Ishikawa (cell line): ENCODE measurements around the gene TMEM134.

ENCODE experiments used
- CEBPB ChIP-seq: IDR thresholded peaks from 2 replicates; pipeline ENCODE4 v1.6.1; 2012
- CREB1 ChIP-seq: IDR thresholded peaks from 2 replicates; pipeline ENCODE4 v1.6.1; 2012; ENCODE audit warnings: low read depth
- EGR1 ChIP-seq: IDR thresholded peaks from 2 replicates; pipeline ENCODE4 v1.6.1; 2012
- EP300 ChIP-seq: IDR thresholded peaks from 2 replicates; pipeline ENCODE4 v1.6.1; 2012; ENCODE audit warnings: borderline replicate concordance
- FOXM1 ChIP-seq: IDR thresholded peaks from 2 replicates; pipeline ENCODE4 v1.6.1; 2012; ENCODE audit warnings: low read depth, borderline replicate concordance
- NFIC ChIP-seq: IDR thresholded peaks from 2 replicates; pipeline ENCODE4 v1.6.1; 2012
- RAD21 ChIP-seq: IDR thresholded peaks from 2 replicates; pipeline ENCODE4 v1.6.1; 2012; ENCODE audit warnings: low read depth
- TAF1 ChIP-seq: IDR thresholded peaks from 2 replicates; pipeline ENCODE4 v1.6.1; 2012; ENCODE audit warnings: low read depth, mild to moderate bottlenecking
- TCF12 ChIP-seq: IDR thresholded peaks from 2 replicates; pipeline ENCODE4 v1.6.1; 2012; ENCODE audit warnings: low read depth
- TEAD4 ChIP-seq: IDR thresholded peaks from 2 replicates; pipeline ENCODE4 v1.6.1; 2012
- YY1 ChIP-seq: IDR thresholded peaks from 2 replicates; pipeline ENCODE4 v1.6.1; 2012; ENCODE audit warnings: low read depth
- ZBTB7A ChIP-seq: IDR thresholded peaks from 2 replicates; pipeline ENCODE4 v1.6.1; 2012; ENCODE audit warnings: low read depth
- TF ChIP-seq, protein P1 (sequence below): IDR thresholded peaks from 2 replicates; pipeline ENCODE4 v1.6.1; 2012
- TF ChIP-seq, protein P2 (sequence below): IDR thresholded peaks from 2 replicates; pipeline ENCODE4 v1.6.1; 2012
- TF ChIP-seq, protein P3 (sequence below): IDR thresholded peaks from 2 replicates; pipeline ENCODE4 v1.6.1; 2012; ENCODE audit warnings: low read depth, mild to moderate bottlenecking

Gene TMEM134, protein sequence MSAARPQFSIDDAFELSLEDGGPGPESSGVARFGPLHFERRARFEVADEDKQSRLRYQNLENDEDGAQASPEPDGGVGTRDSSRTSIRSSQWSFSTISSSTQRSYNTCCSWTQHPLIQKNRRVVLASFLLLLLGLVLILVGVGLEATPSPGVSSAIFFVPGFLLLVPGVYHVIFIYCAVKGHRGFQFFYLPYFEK

DNA sequence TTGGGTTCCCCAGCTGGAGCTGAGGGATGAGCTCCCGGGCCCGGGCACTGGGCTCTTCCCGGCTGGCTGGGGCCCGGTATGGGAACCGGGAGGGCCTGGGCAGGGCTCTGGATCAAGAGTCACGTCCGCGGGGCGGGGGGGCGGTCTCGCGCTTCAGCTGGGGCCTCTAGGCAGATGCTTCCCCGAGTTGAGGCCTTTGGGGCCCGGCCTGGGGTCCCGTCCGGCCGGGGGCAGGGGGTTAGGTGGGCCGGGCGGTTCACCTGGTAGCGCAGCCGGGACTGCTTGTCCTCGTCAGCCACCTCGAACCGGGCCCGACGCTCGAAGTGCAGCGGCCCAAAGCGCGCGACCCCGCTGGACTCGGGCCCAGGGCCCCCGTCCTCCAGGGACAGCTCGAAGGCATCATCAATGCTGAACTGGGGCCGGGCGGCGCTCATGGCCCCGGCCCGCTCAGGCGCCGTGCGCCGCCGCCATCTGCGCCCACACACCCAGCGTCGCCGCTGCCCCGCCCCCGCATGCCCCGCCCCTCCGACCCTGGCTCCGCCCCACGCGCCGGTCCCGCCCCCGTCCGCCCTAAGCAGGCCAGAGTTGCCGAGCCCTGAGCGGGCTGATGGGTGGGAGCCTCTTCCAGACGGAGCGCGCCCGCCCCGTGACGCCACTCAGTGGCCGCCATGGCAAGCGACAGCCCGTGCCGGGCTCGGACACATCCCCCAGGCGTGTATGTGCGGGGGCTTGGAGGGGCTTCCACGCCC lies at the start of gene TMEM134:
TSS of gene TMEM134 (minus strand) at position 493 of the 749 bp plus-strand sequence. CDS start at position 434, 59 bp downstream.
- TF ChIP-seq NFIC (no peak), TCF12 (0 out of 2 replicates have a peak, but pooled peaks have one; percentile 10), TEAD4 (no peak), EGR1 (peak; percentile 77), YY1 (peak; percentile 89), CEBPB (no peak), ZBTB7A (peak; percentile 94), TAF1 (peak; percentile 81), CREB1 (peak; percentile 61; the same call in 1 of the 2 replicates), FOXM1 (no peak), RAD21 (peak; percentile 54; the same call in 1 of the 2 replicates)
- TF ChIP-seq, protein P1, sequence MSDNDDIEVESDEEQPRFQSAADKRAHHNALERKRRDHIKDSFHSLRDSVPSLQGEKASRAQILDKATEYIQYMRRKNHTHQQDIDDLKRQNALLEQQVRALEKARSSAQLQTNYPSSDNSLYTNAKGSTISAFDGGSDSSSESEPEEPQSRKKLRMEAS, result peak; percentile 63
- TF ChIP-seq, protein P2, sequence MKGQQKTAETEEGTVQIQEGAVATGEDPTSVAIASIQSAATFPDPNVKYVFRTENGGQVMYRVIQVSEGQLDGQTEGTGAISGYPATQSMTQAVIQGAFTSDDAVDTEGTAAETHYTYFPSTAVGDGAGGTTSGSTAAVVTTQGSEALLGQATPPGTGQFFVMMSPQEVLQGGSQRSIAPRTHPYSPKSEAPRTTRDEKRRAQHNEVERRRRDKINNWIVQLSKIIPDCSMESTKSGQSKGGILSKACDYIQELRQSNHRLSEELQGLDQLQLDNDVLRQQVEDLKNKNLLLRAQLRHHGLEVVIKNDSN, result peak; percentile 45; the same call in 1 of the 2 replicates

DNA sequence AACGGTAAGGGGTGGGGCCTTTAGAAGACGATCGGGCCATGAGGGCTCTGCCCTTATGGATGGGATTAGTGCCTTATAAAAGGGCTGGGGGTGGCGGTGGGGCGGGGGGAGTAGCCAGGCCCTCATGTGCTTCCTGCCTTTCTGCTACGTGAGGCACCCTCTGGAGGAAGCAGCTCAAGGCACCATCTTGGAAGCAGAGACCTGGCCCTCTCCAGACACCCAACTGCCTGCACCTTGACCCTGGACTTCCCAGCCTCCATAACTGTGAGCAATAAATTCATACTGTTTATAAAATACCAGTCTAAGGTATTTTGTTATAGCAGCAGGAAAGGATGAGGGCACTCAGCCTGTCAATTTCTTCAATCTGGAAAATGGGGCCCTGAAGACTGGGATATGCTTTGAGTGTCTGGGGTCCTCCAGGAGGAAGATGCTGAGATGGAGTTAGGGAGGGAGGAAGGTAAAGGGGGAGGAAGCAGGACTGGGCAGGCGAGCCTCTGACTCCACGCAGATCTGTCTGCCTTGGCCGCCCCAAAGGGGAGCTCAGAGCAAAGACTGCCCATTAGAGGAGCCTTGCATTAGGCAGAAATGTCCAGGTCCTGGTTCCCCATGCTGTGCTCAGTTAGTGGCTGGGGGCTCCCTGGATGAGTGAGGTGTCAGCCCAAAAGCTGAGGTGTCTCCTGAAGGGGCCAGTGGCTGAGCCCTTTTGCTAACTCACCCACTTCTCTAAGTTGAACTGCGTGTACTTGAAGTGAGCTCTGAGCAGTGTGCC lies 48.9 kb upstream of the TMEM134 start:
- TF ChIP-seq EP300, result no peak
- no peak for TF ChIP-seq TCF12
- TF ChIP-seq, protein P1, result no peak
- no peak for TF ChIP-seq CREB1
- no peak for TF ChIP-seq FOXM1
- TF ChIP-seq EGR1, result no peak
- TF ChIP-seq, protein P2, result no peak
- no peak for TF ChIP-seq TAF1
- TF ChIP-seq TEAD4, result no peak
- no peak for TF ChIP-seq NFIC
- TF ChIP-seq, protein P3, sequence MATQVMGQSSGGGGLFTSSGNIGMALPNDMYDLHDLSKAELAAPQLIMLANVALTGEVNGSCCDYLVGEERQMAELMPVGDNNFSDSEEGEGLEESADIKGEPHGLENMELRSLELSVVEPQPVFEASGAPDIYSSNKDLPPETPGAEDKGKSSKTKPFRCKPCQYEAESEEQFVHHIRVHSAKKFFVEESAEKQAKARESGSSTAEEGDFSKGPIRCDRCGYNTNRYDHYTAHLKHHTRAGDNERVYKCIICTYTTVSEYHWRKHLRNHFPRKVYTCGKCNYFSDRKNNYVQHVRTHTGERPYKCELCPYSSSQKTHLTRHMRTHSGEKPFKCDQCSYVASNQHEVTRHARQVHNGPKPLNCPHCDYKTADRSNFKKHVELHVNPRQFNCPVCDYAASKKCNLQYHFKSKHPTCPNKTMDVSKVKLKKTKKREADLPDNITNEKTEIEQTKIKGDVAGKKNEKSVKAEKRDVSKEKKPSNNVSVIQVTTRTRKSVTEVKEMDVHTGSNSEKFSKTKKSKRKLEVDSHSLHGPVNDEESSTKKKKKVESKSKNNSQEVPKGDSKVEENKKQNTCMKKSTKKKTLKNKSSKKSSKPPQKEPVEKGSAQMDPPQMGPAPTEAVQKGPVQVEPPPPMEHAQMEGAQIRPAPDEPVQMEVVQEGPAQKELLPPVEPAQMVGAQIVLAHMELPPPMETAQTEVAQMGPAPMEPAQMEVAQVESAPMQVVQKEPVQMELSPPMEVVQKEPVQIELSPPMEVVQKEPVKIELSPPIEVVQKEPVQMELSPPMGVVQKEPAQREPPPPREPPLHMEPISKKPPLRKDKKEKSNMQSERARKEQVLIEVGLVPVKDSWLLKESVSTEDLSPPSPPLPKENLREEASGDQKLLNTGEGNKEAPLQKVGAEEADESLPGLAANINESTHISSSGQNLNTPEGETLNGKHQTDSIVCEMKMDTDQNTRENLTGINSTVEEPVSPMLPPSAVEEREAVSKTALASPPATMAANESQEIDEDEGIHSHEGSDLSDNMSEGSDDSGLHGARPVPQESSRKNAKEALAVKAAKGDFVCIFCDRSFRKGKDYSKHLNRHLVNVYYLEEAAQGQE, result no peak
- TF ChIP-seq CEBPB, result no peak
- no peak for TF ChIP-seq RAD21
- no peak for TF ChIP-seq YY1

DNA sequence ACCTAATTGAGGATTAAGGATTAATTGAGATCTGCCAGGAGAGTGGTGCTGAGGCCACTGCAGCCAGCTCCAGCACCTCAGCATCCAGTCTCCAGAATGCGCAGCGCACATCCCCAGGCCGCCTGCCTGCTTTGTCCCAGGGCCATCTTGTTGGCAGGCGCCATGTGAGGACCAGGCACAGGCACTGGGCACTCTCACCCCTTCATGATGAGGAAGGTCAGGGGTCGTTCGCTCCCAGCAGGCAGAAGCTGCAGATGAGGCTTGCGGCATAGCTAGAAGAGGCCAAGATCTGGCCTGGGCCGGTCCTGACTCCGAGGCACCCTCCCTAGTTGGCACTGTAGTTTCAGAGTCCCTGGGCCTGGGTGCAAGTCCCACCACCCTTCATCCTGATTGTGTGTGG lies 47.8 kb upstream of the TMEM134 start:
- TF ChIP-seq YY1 (no peak), CREB1 (no peak), CEBPB (no peak), TEAD4 (no peak), EGR1 (no peak)
- TF ChIP-seq, protein P2, result no peak

DNA sequence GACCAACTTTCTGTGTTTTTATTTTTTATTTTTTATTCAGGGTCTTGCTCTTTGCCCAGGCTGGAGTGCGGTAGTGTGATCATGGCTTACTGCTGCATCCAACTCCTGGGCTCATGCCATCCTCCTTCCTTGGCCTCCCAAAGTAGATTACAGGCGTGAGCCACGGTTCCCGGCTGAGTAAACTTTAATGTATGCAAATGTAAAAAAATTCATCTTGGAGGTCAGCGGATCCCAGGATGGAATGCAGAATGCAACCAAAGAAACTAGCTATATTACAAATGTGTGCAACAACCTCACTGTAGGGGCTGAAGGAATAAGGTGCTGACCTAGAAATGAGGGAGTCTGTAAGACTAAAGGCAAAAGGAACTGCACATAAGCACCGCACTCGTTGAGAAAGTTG lies 45.1 kb upstream of the TMEM134 start:
- TF ChIP-seq TEAD4 (no peak), EP300 (no peak), CEBPB (no peak), NFIC (no peak), TAF1 (no peak)
- TF ChIP-seq, protein P1, result no peak

DNA sequence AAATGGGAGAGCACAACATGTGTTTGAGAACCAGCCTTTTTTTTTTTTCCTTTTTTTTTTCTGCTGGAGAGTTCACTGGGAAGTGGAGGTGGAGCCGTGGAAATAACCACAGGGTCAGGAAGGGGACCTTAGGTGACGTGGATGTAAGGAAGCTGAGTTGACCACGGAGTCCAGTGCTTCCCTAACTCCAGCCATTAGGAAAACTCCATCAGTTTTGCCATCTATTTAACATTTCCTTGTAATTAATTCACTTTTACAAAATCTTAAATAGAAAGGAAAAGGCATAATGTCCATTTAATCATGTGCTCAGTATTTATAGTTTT lies 40.9 kb upstream of the TMEM134 start:
- TF ChIP-seq EGR1, result no peak
- no peak for TF ChIP-seq CEBPB
- TF ChIP-seq, protein P1, result no peak
- TF ChIP-seq ZBTB7A, result no peak
- no peak for TF ChIP-seq EP300
- TF ChIP-seq RAD21, result no peak
- no peak for TF ChIP-seq NFIC
- TF ChIP-seq, protein P2, result no peak
- TF ChIP-seq TEAD4, result no peak
- no peak for TF ChIP-seq TAF1
